ENCODE measurements around the gene ANGPTL8. TPM values are rescaled to one million over a fixed set of nuclear protein-coding genes. Genes with fewer than 3 reads are reported as not detected.

The ANGPTL8 gene
- total and polyA plus RNA-seq, 10 of the 15 experiments (the other 5 are each of a cell fraction or from before 2014, with no cell fraction given), result not detected

- no peak for TF ChIP-seq ZNF592 (IDR thresholded peaks at IDR 0.05)
- no peak for TF ChIP-seq ZBTB4 (CRISPR knock-in tag; IDR thresholded peaks at IDR 0.05)
- no peak for TF ChIP-seq HSF1 (IDR thresholded peaks at IDR 0.05; ENCODE audit: low read depth, low read length)
- TF ChIP-seq ZBTB40 (IDR thresholded peaks at IDR 0.05; ENCODE audit: borderline replicate concordance), result no peak
These were observed 47.0 kb downstream of the ANGPTL8 start (continued) for GRCh38 chr19:11286312-11286974.

All from GM12878 (cell line).